ENCODE measurements around the gene DSG4. TPM values are rescaled to one million over a fixed set of nuclear protein-coding genes. Genes with fewer than 3 reads are reported as not detected.

The DSG4 gene
- total RNA-seq, 2 experiments from 2014 or later: not detected

DNA sequence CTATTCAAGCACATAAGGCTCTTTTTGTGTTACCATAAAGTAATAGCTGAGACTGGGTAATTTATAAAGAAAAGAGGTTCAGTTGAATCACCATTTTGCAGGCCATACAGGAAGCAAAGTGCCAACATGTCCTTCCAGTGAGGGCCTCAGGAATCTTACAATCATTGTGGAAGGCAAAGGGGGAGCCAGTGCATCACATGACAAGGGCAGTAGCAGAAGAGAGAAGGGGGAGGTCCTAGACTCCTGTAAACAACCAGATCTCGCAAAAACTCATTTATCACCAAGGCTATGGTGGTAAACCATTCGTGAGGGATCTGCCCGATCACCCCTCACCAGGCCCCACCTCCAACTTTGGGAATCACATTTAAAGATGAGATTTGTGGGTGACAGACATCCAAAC is 16.7 kb downstream of the DSG4 start:
- Mint-ChIP-seq H3K27me3 (ENCODE audit: low read depth) (no peaks in the 10 kb centered on the region), H3K27ac (no peak overlapping the region), H3K4me1 (ENCODE audit: low read depth) (no peaks in the 10 kb centered on the region), H3K9me3 (no peaks in the 10 kb centered on the region), H3K36me3 (ENCODE audit: low read depth) (no peaks in the 10 kb centered on the region), H3K4me3 (no peak overlapping the region)
- CTCF ChIA-PET: no interaction called here
- intact Hi-C loops (cut with micrococcal nuclease): no loop called here
- DNase-seq: no peak

DNA sequence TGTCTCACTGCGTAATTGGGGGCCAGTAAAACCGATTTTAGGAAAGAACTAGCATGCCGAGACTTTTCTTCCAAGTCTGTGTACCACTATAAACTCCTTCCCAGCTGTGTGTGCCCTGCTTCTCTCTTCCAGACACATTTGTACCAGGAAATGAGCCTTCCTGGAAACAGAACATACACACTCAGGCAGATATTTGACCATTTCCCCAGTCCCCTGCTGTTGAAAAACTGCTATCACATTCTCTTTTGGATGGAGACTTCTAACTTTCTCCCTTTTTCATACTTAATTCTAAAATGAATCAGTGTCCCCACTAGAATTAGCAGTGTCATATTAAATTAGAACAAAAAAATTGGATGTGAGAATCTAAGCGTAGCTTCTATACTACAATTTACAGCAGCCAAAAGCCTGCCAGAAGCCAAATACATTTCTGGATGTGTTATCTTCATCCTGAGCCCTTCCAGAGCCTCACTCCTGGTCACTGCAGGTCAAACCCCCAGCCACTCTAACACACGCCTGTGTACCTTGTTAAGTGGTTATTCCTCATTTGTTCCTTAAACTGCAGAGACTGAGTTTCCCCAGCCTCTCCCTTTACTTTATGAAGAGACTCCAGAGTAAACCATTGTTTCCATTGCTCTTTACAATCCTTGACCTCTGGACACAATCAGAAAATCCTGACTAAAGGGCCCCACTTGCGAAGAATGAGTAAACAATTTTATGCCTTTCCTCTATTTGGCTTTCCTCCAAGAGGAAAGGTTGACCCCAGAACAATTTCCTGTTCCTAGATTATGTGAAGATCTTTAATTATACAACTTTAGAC is 20.4 kb downstream of the DSG4 start:
- Mint-ChIP-seq H3K27me3 (ENCODE audit: low read depth) (peaks cover 2% of the 10 kb centered on the region), H3K36me3 (ENCODE audit: low read depth) (no peaks in the 10 kb centered on the region), H3K27ac (no peak overlapping the region), H3K4me3 (no peak overlapping the region), H3K9me3 (no peaks in the 10 kb centered on the region), H3K4me1 (ENCODE audit: low read depth) (no peaks in the 10 kb centered on the region)
- DNase-seq: no peak
- CTCF ChIA-PET: no interaction called here
- intact Hi-C loops (cut with micrococcal nuclease): no loop called here

DNA sequence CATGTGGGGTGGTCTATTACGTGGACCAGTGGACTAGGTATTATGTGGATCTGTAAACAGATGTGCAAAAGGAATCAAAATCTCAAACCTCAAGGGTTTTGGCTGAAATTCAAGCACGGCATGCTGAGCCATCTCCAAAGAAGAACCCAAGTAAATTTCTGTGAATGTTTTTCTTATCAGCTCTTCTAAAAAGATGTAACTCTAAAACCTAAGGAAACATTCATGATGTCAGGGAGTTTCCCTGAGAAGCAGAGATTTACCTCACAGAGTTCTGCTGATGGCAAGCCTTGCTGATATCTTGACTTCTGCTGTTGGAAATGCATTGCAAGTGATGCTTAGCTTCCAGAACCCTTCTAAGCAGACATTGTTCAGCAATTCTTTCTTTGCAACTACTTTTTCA is 21.6 kb downstream of the DSG4 start:
- Mint-ChIP-seq H3K36me3 (ENCODE audit: low read depth) (no peaks in the 10 kb centered on the region), H3K27ac (no peak overlapping the region), H3K27me3 (ENCODE audit: low read depth) (peaks cover 2% of the 10 kb centered on the region), H3K4me1 (ENCODE audit: low read depth) (no peaks in the 10 kb centered on the region), H3K9me3 (no peaks in the 10 kb centered on the region), H3K4me3 (no peak overlapping the region)
- no peak for DNase-seq
- intact Hi-C loops (cut with micrococcal nuclease): no loop called here
- CTCF ChIA-PET: no interaction called here

DNA sequence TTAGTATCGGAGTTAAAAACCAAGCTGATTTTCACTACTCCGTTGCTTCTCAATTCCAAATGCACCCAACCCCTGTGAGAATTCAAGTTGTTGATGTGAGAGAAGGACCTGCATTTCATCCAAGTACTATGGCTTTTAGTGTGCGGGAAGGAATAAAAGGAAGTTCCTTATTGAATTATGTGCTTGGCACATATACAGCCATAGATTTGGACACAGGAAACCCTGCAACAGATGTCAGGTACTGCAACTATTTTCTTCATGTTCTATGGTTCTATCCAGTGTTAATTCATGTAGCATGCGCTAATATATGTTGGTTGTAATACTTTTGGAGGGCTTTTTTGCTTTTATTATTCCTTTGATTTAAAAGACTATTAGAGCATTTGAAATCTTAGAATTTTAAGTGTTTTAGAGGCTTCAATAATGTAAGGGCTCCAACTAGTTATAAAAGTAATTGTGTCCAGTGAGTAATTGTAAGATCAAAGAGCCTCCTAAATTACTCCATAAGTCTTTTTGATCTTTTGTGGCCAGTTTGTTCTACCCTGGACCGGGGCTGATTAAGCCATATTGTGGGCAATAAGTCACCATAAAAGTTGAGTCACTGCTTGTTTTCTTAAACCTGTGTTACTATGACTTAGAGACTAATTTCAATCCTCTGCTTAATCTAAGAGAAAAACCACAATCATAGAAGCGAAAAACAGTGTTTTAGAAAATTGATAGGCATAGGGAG is 22.9 kb downstream of the DSG4 start:
- Mint-ChIP-seq H3K9me3 (no peaks in the 10 kb centered on the region), H3K27ac (no peak overlapping the region), H3K36me3 (ENCODE audit: low read depth) (no peaks in the 10 kb centered on the region), H3K4me3 (no peak overlapping the region), H3K4me1 (ENCODE audit: low read depth) (no peaks in the 10 kb centered on the region), H3K27me3 (ENCODE audit: low read depth) (peaks cover 2% of the 10 kb centered on the region)
- no peak for DNase-seq
- CTCF ChIA-PET: no interaction called here
- intact Hi-C loops (cut with micrococcal nuclease): no loop called here

DNA sequence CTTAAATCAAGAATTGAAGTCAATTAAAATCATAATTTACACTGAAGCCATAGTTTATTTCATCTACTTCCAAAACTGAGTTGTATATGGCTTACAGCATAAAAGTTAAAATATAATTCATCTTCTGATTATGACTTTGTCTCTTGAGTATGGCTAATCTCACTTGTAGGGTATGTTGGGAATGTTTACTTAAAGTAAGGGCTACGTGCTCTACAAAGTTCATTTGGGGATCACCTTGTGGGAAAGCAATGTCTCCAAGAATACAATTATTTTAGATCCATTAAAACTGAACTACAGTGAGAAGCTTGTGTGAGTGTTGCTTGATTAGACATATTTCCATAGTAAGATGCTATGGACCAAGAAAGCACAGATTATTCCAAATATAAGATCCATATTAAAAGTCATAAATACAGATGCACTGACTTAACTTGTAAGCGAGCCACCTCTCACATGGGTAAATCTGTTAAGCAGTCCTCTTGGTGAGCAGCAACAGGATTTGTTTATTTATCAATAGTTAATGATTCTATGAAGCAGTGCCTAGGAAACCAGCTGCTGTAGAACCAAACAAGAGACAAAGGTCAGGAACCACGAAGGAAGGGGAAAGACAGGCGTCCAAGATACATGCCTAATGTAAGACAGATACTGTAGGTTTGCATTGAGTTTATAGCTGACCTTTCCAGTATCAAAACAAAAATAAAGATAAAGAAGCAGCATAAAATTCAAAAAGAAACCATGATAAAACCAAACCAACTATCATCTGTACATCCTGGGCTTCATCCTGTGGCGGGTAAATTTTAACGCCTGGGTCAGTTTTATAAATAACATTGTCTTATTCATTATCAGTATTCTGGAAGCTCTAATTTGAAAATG is 24.8 kb downstream of the DSG4 start:
- no peak overlapping the region for H3K4me3 Mint-ChIP-seq
- H3K27ac Mint-ChIP-seq: no peak overlapping the region
- DNase-seq: no peak
- H3K9me3 Mint-ChIP-seq: no peaks in the 10 kb centered on the region
- H3K27me3 Mint-ChIP-seq (ENCODE audit: low read depth): peaks cover 2% of the 10 kb centered on the region
- intact Hi-C loops (cut with micrococcal nuclease): no loop called here
- CTCF ChIA-PET: no interaction called here
- H3K4me1 Mint-ChIP-seq (ENCODE audit: low read depth): no peaks in the 10 kb centered on the region
- no peaks in the 10 kb centered on the region for H3K36me3 Mint-ChIP-seq (ENCODE audit: low read depth)

DNA sequence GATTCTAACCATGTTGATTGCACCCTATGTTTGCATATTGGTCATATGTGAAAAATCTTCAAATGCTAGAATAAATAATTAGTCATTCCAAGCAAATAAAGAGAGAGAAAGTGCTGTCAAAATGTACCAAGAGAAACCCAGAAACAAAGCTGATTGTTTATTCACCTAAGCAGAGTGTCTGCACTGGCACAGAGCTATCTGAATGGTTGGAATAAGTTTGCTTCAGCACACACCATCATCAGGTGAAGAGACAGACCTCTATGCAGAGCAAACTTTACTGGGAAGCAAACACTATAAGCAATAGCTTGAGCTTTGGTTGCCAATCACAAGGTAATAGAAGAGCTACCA is 25.4 kb downstream of the DSG4 start:
- Mint-ChIP-seq H3K4me3 (no peak overlapping the region), H3K27me3 (ENCODE audit: low read depth) (peaks cover 2% of the 10 kb centered on the region), H3K4me1 (ENCODE audit: low read depth) (no peaks in the 10 kb centered on the region), H3K36me3 (ENCODE audit: low read depth) (no peaks in the 10 kb centered on the region), H3K9me3 (no peaks in the 10 kb centered on the region), H3K27ac (no peak overlapping the region)
- CTCF ChIA-PET: interaction anchor here (0.6 kb wide), 1 partner anchor 430 kb away, joined by 3 read pairs; no protein-coding TSS in a partner anchor
- intact Hi-C loops (cut with micrococcal nuclease): no loop called here
- no peak for DNase-seq

DNA sequence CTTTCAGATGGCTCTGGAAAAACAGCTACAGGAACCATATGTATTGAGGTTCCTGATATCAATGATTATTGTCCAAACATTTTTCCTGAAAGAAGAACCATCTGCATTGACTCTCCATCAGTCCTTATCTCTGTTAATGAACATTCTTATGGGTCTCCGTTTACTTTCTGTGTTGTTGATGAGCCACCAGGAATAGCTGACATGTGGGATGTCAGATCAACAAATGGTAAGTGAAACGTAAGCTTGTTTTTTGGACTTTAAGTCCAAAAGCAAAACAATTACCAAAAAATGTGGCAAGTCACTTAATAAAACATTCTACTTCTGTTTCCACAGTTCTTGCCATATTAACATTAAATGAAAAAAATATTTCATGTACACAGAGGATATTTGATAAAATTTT is 26.8 kb downstream of the DSG4 start:
- Mint-ChIP-seq H3K27me3 (ENCODE audit: low read depth) (peaks cover 2% of the 10 kb centered on the region), H3K9me3 (no peaks in the 10 kb centered on the region), H3K36me3 (ENCODE audit: low read depth) (no peaks in the 10 kb centered on the region), H3K4me3 (no peak overlapping the region), H3K27ac (no peak overlapping the region), H3K4me1 (ENCODE audit: low read depth) (no peaks in the 10 kb centered on the region)
- no peak for DNase-seq
- CTCF ChIA-PET: no interaction called here
- intact Hi-C loops (cut with micrococcal nuclease): no loop called here

DNA sequence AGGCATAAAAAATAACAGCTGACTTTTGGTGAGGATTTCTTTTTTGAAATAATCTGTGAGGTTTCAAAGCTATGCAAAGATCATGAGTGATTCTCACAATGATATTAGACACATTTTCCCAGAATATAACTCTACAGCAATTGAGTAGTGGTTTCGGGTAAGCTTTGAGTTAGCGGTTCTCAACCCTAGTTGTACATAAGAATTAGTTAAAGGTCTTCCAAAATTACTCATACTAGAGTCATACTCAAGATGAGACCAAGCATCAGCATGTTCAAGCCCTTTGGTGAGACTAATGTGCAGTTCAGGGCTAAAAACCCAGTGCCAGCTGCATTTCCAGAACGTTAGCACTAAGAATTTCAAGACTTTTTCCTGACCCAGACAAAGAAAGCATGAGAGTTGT is 31.1 kb downstream of the DSG4 start:
- H3K4me3 Mint-ChIP-seq: no peak overlapping the region
- intact Hi-C loops (cut with micrococcal nuclease): no loop called here
- no peaks in the 10 kb centered on the region for H3K27me3 Mint-ChIP-seq (ENCODE audit: low read depth)
- no peaks in the 10 kb centered on the region for H3K36me3 Mint-ChIP-seq (ENCODE audit: low read depth)
- no peak overlapping the region for H3K27ac Mint-ChIP-seq
- DNase-seq: no peak
- CTCF ChIA-PET: interaction anchor here (0.6 kb wide), 1 partner anchor 561 kb away, joined by 3 read pairs; no protein-coding TSS in a partner anchor
- H3K4me1 Mint-ChIP-seq (ENCODE audit: low read depth): no peaks in the 10 kb centered on the region
- peaks cover 2% of the 10 kb centered on the region for H3K9me3 Mint-ChIP-seq

DNA sequence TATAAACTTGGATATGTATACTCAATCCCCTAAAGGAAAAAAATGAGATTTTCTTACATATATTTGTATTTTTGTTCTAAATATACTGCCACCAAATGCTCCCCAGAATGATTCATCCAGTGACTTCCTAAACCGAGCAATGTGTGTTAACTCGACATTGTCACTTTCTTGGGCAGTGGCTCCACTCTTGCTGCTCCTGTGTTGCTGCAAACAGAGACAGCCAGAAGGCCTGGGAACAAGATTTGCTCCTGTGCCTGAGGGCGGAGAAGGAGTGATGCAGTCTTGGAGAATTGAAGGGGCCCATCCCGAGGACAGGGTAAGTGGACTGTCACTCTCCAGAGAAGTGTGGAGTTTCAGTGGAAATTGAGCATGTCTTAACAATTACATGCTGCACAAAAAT is 32.7 kb downstream of the DSG4 start:
- Mint-ChIP-seq H3K4me1 (ENCODE audit: low read depth) (no peaks in the 10 kb centered on the region), H3K27me3 (ENCODE audit: low read depth) (no peaks in the 10 kb centered on the region), H3K36me3 (ENCODE audit: low read depth) (no peaks in the 10 kb centered on the region), H3K9me3 (peaks cover 2% of the 10 kb centered on the region), H3K27ac (no peak overlapping the region), H3K4me3 (no peak overlapping the region)
- intact Hi-C loops (cut with micrococcal nuclease): no loop called here
- DNase-seq: no peak
- CTCF ChIA-PET: no interaction called here

DNA sequence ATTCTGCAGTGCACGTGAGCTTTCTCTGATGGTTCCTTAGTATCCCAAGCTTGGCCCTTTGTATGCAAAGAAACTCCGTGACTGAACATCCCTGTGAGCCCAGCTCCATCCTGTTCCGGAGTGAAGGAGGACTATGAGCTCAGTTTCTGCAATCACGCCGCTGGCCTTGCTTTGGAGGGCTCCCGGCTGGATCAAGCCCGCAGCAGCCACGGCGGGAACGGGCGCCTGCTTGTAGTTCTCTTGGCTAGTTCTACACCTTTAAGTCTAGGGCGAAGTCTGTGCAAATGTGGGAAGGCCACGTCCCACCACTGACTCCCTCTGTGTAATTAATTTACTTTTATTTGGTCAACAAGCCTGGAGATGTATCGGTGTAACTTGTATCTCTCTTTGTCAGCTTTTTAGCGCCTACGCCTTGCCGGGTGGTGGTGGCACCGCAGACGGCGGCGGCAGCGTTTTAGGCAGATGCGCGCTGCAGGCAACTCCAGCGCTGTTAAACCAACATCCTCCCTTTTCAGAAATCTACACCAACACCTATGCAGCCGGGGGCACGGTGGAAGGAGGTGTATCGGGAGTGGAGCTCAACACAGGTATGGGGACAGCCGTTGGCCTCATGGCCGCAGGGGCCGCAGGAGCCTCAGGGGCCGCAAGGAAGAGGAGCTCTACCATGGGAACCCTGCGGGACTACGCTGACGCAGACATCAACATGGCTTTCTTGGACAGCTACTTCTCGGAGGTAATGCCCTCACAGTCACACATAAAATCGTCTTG is 34.3 kb downstream of the DSG4 start:
- Mint-ChIP-seq H3K4me3 (no peak overlapping the region), H3K4me1 (ENCODE audit: low read depth) (no peaks in the 10 kb centered on the region), H3K27me3 (ENCODE audit: low read depth) (no peaks in the 10 kb centered on the region), H3K27ac (no peak overlapping the region), H3K9me3 (peaks cover 2% of the 10 kb centered on the region), H3K36me3 (ENCODE audit: low read depth) (no peaks in the 10 kb centered on the region)
- intact Hi-C loops (cut with micrococcal nuclease): no loop called here
- CTCF ChIA-PET: interaction anchor here (1.4 kb wide), 1 partner anchor 14 kb away, joined by 3 read pairs; no protein-coding TSS in a partner anchor
- no peak for DNase-seq

DNA sequence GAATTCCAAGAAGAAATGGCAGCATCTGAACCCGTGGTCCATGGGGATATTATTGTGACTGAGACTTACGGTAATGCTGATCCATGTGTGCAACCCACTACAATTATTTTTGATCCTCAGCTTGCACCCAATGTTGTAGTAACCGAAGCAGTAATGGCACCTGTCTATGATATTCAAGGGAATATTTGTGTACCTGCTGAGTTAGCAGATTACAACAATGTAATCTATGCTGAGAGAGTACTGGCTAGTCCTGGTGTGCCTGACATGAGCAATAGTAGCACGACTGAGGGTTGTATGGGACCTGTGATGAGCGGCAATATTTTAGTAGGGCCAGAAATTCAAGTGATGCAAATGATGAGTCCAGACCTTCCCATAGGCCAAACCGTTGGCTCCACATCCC is 36.6 kb downstream of the DSG4 start:
- H3K4me3 Mint-ChIP-seq: no peak overlapping the region
- H3K9me3 Mint-ChIP-seq: peaks cover 2% of the 10 kb centered on the region
- H3K36me3 Mint-ChIP-seq (ENCODE audit: low read depth): no peaks in the 10 kb centered on the region
- H3K4me1 Mint-ChIP-seq (ENCODE audit: low read depth): no peaks in the 10 kb centered on the region
- no peak for DNase-seq
- H3K27me3 Mint-ChIP-seq (ENCODE audit: low read depth): no peaks in the 10 kb centered on the region
- intact Hi-C loops (cut with micrococcal nuclease): no loop called here
- no peak overlapping the region for H3K27ac Mint-ChIP-seq
- CTCF ChIA-PET: no interaction called here

DNA sequence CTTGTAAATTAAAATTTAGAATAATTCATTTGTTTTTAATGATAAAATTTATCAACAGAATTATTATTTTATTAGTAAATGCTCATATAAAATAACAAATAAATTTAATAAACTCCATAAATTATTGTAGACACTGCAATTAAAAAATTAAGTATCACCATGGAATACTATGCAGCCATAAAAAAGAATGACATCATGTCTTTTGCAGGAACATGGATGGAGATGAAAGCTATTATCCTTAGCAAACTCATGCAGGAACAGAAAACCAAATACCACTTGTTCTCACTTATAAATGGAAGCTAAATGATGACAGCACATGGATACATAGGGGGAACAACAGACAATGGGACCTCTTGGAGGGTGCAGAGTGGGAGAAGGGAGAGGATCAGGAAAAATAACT is 41.3 kb downstream of the DSG4 start:
- Mint-ChIP-seq H3K4me3 (no peak overlapping the region), H3K36me3 (ENCODE audit: low read depth) (no peaks in the 10 kb centered on the region), H3K27ac (no peak overlapping the region), H3K9me3 (no peaks in the 10 kb centered on the region), H3K4me1 (ENCODE audit: low read depth) (no peaks in the 10 kb centered on the region), H3K27me3 (ENCODE audit: low read depth) (no peaks in the 10 kb centered on the region)
- CTCF ChIA-PET: no interaction called here
- DNase-seq: no peak
- intact Hi-C loops (cut with micrococcal nuclease): no loop called here
